Activated T-helper 17 cell treated with anti-CD3 and anti-CD28 coated beads, Interleukin-2, amount 50 U/mL, for 72 hours (primary cell): ENCODE measurements around the gene ANKRD31. TPM values are rescaled to one million over a fixed set of nuclear protein-coding genes. Genes with fewer than 3 reads are reported as not detected.
"Not testable (repeated sequence)": the region's sequence is repeated elsewhere in the genome, so short reads cannot be mapped to it uniquely, and the experiment has no call there.

Experiments
- ATAC-seq: fragments of 150-1000 bp; cut with Tn5 transposase; replicated peaks from 2 replicates; pipeline ENCODE4 v1.10.0; 2021; ENCODE audit warnings: mild to moderate bottlenecking, moderate library complexity
- H3K27ac Mint-ChIP-seq: one replicate; pipeline ENCODE4 v1.8.0; 2022; ENCODE audit warnings: mixed read lengths
- H3K27me3 Mint-ChIP-seq: one replicate; pipeline ENCODE4 v1.8.0; 2022; ENCODE audit warnings: mixed read lengths
- H3K36me3 Mint-ChIP-seq: one replicate; pipeline ENCODE4 v1.8.0; 2022; ENCODE audit warnings: low read depth, mild to moderate bottlenecking, mixed read lengths
- H3K4me1 Mint-ChIP-seq: one replicate; pipeline ENCODE4 v1.8.0; 2022; ENCODE audit warnings: mixed read lengths
- H3K4me3 Mint-ChIP-seq: one replicate; pipeline ENCODE4 v1.8.0; 2022; ENCODE audit warnings: mild to moderate bottlenecking, mixed read lengths
- H3K9me3 Mint-ChIP-seq: one replicate; pipeline ENCODE4 v1.8.0; 2022; ENCODE audit warnings: mixed read lengths
- total RNA-seq, 2 donors: library from RNA; stranded (reverse); gene quantifications; one replicate each; pipeline ENCODE4 v1.2.3, GENCODE V29; 2022

ANKRD31 gene
- total RNA-seq, 2 donors from 2014 or later = 0.32 to 0.48 TPM

- no peaks in the 10 kb centered on the region for H3K36me3 Mint-ChIP-seq
- H3K27ac Mint-ChIP-seq = no peak overlapping the region
- no peak overlapping the region for H3K4me3 Mint-ChIP-seq
- ATAC-seq = no peak
- H3K9me3 Mint-ChIP-seq = no peaks in the 10 kb centered on the region
- no peaks in the 10 kb centered on the region for H3K4me1 Mint-ChIP-seq
- no peaks in the 10 kb centered on the region for H3K27me3 Mint-ChIP-seq
Measured at GRCh38 chr5:75081510-75081909, 155.2 kb downstream of the ANKRD31 start.

GRCh38 chr5:75079346-75079745, 157.3 kb downstream of the ANKRD31 start:
- H3K36me3 Mint-ChIP-seq, H3K27me3 Mint-ChIP-seq, H3K4me1 Mint-ChIP-seq, H3K27ac Mint-ChIP-seq, H3K4me3 Mint-ChIP-seq, ATAC-seq, H3K9me3 Mint-ChIP-seq: not testable (repeated sequence)

- no peak for ATAC-seq
- Mint-ChIP-seq H3K36me3 (no peaks in the 10 kb centered on the region), H3K27ac (no peak overlapping the region), H3K27me3 (no peaks in the 10 kb centered on the region), H3K4me1 (no peaks in the 10 kb centered on the region), H3K9me3 (no peaks in the 10 kb centered on the region), H3K4me3 (no peak overlapping the region)
Measured at GRCh38 chr5:75078027-75078426, 158.7 kb downstream of the ANKRD31 start.

GRCh38 chr5:75072061-75072460, 164.6 kb downstream of the ANKRD31 start:
- Mint-ChIP-seq H3K4me3 (no peak overlapping the region), H3K9me3 (peaks cover 4% of the 10 kb centered on the region), H3K4me1 (no peaks in the 10 kb centered on the region), H3K27me3 (no peaks in the 10 kb centered on the region), H3K27ac (no peak overlapping the region), H3K36me3 (no peaks in the 10 kb centered on the region)
- ATAC-seq = no peak

GRCh38 chr5:75071100-75071499, 165.6 kb downstream of the ANKRD31 start:
- H3K27me3 Mint-ChIP-seq = no peaks in the 10 kb centered on the region
- H3K4me3 Mint-ChIP-seq = no peak overlapping the region
- no peak for ATAC-seq
- no peaks in the 10 kb centered on the region for H3K4me1 Mint-ChIP-seq
- peaks cover 4% of the 10 kb centered on the region for H3K9me3 Mint-ChIP-seq
- H3K27ac Mint-ChIP-seq = no peak overlapping the region
- H3K36me3 Mint-ChIP-seq = no peaks in the 10 kb centered on the region

- H3K27ac Mint-ChIP-seq = no peak overlapping the region
- peaks cover 4% of the 10 kb centered on the region for H3K9me3 Mint-ChIP-seq
- no peak for ATAC-seq
- H3K36me3 Mint-ChIP-seq = no peaks in the 10 kb centered on the region
- peaks cover 5% of the 10 kb centered on the region for H3K4me1 Mint-ChIP-seq
- no peak overlapping the region for H3K4me3 Mint-ChIP-seq
- H3K27me3 Mint-ChIP-seq = no peaks in the 10 kb centered on the region
Measured at GRCh38 chr5:75067434-75067833, 169.2 kb downstream of the ANKRD31 start.

GRCh38 chr5:75062925-75063531, 173.7 kb downstream of the ANKRD31 start:
- Mint-ChIP-seq H3K4me1 (peaks cover 21% of the 10 kb centered on the region), H3K27ac (peak overlapping the region; percentile 12), H3K27me3 (no peaks in the 10 kb centered on the region), H3K4me3 (peak overlapping the region; percentile 21), H3K9me3 (no peaks in the 10 kb centered on the region), H3K36me3 (no peaks in the 10 kb centered on the region)
- peak; percentile 54 for ATAC-seq

GRCh38 chr5:75059912-75060545, 176.6 kb downstream of the ANKRD31 start:
- Mint-ChIP-seq H3K4me1 (peaks cover 28% of the 10 kb centered on the region), H3K27ac (peak overlapping the region; percentile 82), H3K4me3 (peak overlapping the region; percentile 56), H3K36me3 (no peaks in the 10 kb centered on the region), H3K9me3 (no peaks in the 10 kb centered on the region), H3K27me3 (no peaks in the 10 kb centered on the region)
- peak; percentile 73 for ATAC-seq

GRCh38 chr5:75058986-75059535, 177.6 kb downstream of the ANKRD31 start:
- H3K9me3 Mint-ChIP-seq = no peaks in the 10 kb centered on the region
- peak overlapping the region; percentile 82 for H3K27ac Mint-ChIP-seq
- no peaks in the 10 kb centered on the region for H3K27me3 Mint-ChIP-seq
- peak; percentile 48 for ATAC-seq
- H3K4me1 Mint-ChIP-seq = peaks cover 28% of the 10 kb centered on the region
- H3K4me3 Mint-ChIP-seq = peak overlapping the region; percentile 56
- H3K36me3 Mint-ChIP-seq = no peaks in the 10 kb centered on the region

- no peak for ATAC-seq
- Mint-ChIP-seq H3K4me1 (peaks cover 23% of the 10 kb centered on the region), H3K27me3 (no peaks in the 10 kb centered on the region), H3K9me3 (no peaks in the 10 kb centered on the region), H3K36me3 (no peaks in the 10 kb centered on the region), H3K4me3 (peak overlapping the region; percentile 4), H3K27ac (no peak overlapping the region)
Measured at GRCh38 chr5:75057561-75057960, 179.1 kb downstream of the ANKRD31 start.

GRCh38 chr5:75055727-75056144, 180.9 kb downstream of the ANKRD31 start:
- Mint-ChIP-seq H3K4me1 (peaks cover 31% of the 10 kb centered on the region), H3K36me3 (peaks cover 7% of the 10 kb centered on the region), H3K27ac (no peak overlapping the region), H3K4me3 (no peak overlapping the region), H3K27me3 (no peaks in the 10 kb centered on the region), H3K9me3 (no peaks in the 10 kb centered on the region)
- ATAC-seq = no peak

GRCh38 chr5:75054134-75054930, 182.3 kb downstream of the ANKRD31 start:
- H3K27ac Mint-ChIP-seq = peak overlapping the region; percentile 80
- H3K27me3 Mint-ChIP-seq = no peaks in the 10 kb centered on the region
- no peaks in the 10 kb centered on the region for H3K9me3 Mint-ChIP-seq
- ATAC-seq = no peak
- peak overlapping the region; percentile 85 for H3K4me3 Mint-ChIP-seq
- peaks cover 38% of the 10 kb centered on the region for H3K4me1 Mint-ChIP-seq
- peaks cover 7% of the 10 kb centered on the region for H3K36me3 Mint-ChIP-seq

- ATAC-seq = peak; percentile 56
- Mint-ChIP-seq H3K36me3 (peaks cover 7% of the 10 kb centered on the region), H3K27ac (peak overlapping the region; percentile 80), H3K9me3 (no peaks in the 10 kb centered on the region), H3K27me3 (no peaks in the 10 kb centered on the region), H3K4me1 (peaks cover 33% of the 10 kb centered on the region), H3K4me3 (peak overlapping the region; percentile 85)
Measured at GRCh38 chr5:75053304-75054133, 183.2 kb downstream of the ANKRD31 start.

- peaks cover 33% of the 10 kb centered on the region for H3K4me1 Mint-ChIP-seq
- no peaks in the 10 kb centered on the region for H3K9me3 Mint-ChIP-seq
- H3K27me3 Mint-ChIP-seq = no peaks in the 10 kb centered on the region
- peaks cover 7% of the 10 kb centered on the region for H3K36me3 Mint-ChIP-seq
- peak overlapping the region; percentile 85 for H3K4me3 Mint-ChIP-seq
- no peak overlapping the region for H3K27ac Mint-ChIP-seq
- ATAC-seq = no peak
Measured at GRCh38 chr5:75053054-75053303, 183.7 kb downstream of the ANKRD31 start.
